Parathyroid adenoma (tissue), 2 donors: ENCODE measurements around the gene PPP1R16B.

Source experiments
- H2AFZ ChIP-seq: fragments of 300-600 bp; sonication (generic); one replicate; pipeline ENCODE4 v1.7.0; 2017; ENCODE audit warnings: antibody characterized with exemption, mild to moderate bottlenecking
- H3K27ac ChIP-seq: fragments of 300-600 bp; sonication (generic); one replicate; pipeline ENCODE4 v1.7.0; 2017
- H3K27me3 ChIP-seq: fragments of 300-600 bp; sonication (generic); one replicate; pipeline ENCODE4 v1.7.0; 2017; ENCODE audit warnings: low read length; ENCODE audit not compliant: control insufficient read depth, insufficient read depth
- H3K36me3 ChIP-seq: fragments of 300-600 bp; sonication (generic); one replicate; pipeline ENCODE4 v1.7.0; 2017; ENCODE audit warnings: low read length; ENCODE audit not compliant: control insufficient read depth, insufficient read depth
- H3K4me1 ChIP-seq: fragments of 300-600 bp; sonication (generic); one replicate; pipeline ENCODE4 v1.7.0; 2017; ENCODE audit warnings: control low read depth
- H3K4me2 ChIP-seq: fragments of 300-600 bp; sonication (generic); one replicate; pipeline ENCODE4 v1.7.0; 2017; ENCODE audit warnings: low read length
- H3K4me3 ChIP-seq: fragments of 300-600 bp; sonication (generic); one replicate; pipeline ENCODE4 v1.7.0; 2017; ENCODE audit warnings: low read depth, low read length
- H3K79me2 ChIP-seq: fragments of 300-600 bp; sonication (generic); one replicate; pipeline ENCODE4 v1.7.0; 2017; ENCODE audit warnings: control low read depth
- H3K9ac ChIP-seq: fragments of 300-600 bp; sonication (generic); one replicate; pipeline ENCODE4 v1.7.0; 2017; ENCODE audit warnings: mild to moderate bottlenecking
- H3K9me3 ChIP-seq: fragments of 300-600 bp; sonication (generic); one replicate; pipeline ENCODE4 v1.7.0; 2017; ENCODE audit warnings: low read length; ENCODE audit not compliant: control insufficient read depth
- CTCF ChIP-seq: fragments of 300-600 bp; sonication (generic); IDR thresholded peaks from one replicate; pipeline ENCODE4 v1.7.0; 2017; ENCODE audit warnings: antibody characterized with exemption, mild to moderate bottlenecking
- donor health status: primary hyperparathyroidism.

Gene PPP1R16B

GRCh38 chr20:38763616-38764015 lies 41.9 kb upstream of the PPP1R16B start:
- no peak for TF ChIP-seq CTCF
- Histone ChIP-seq H3K9me3 (no peaks in the 10 kb centered on the region), H3K79me2 (no peaks in the 10 kb centered on the region), H3K36me3 (no peaks in the 10 kb centered on the region), H3K4me2 (no peak overlapping the region), H3K4me1 (no peaks in the 10 kb centered on the region), H2AFZ (no peak overlapping the region), H3K27me3 (no peaks in the 10 kb centered on the region), H3K4me3 (no peak overlapping the region), H3K9ac (no peak overlapping the region), H3K27ac (no peak overlapping the region)

GRCh38 chr20:38764567-38765318 lies 40.8 kb upstream of the PPP1R16B start:
- H3K79me2 ChIP-seq, result no peaks in the 10 kb centered on the region
- no peak overlapping the region for H2AFZ ChIP-seq
- TF ChIP-seq CTCF, result no peak
- no peaks in the 10 kb centered on the region for H3K4me1 ChIP-seq
- H3K9ac ChIP-seq, result no peak overlapping the region
- no peaks in the 10 kb centered on the region for H3K36me3 ChIP-seq
- no peak overlapping the region for H3K27ac ChIP-seq
- H3K4me3 ChIP-seq, result no peak overlapping the region
- no peaks in the 10 kb centered on the region for H3K27me3 ChIP-seq
- H3K9me3 ChIP-seq, result no peaks in the 10 kb centered on the region
- no peak overlapping the region for H3K4me2 ChIP-seq

GRCh38 chr20:38766071-38766470 lies 39.4 kb upstream of the PPP1R16B start:
- no peak for TF ChIP-seq CTCF
- Histone ChIP-seq H2AFZ (no peak overlapping the region), H3K79me2 (no peaks in the 10 kb centered on the region), H3K9ac (no peak overlapping the region), H3K4me1 (no peaks in the 10 kb centered on the region), H3K27ac (no peak overlapping the region), H3K27me3 (no peaks in the 10 kb centered on the region), H3K4me2 (no peak overlapping the region), H3K36me3 (no peaks in the 10 kb centered on the region), H3K9me3 (no peaks in the 10 kb centered on the region), H3K4me3 (no peak overlapping the region)

- Histone ChIP-seq H3K4me3 (no peak overlapping the region), H3K36me3 (no peaks in the 10 kb centered on the region), H3K4me2 (no peak overlapping the region), H3K27ac (no peak overlapping the region), H3K4me1 (no peaks in the 10 kb centered on the region), H3K9ac (no peak overlapping the region), H3K79me2 (no peaks in the 10 kb centered on the region), H2AFZ (no peak overlapping the region), H3K9me3 (no peaks in the 10 kb centered on the region), H3K27me3 (no peaks in the 10 kb centered on the region)
- TF ChIP-seq CTCF, result no peak
These were observed 35.9 kb upstream of the PPP1R16B start for GRCh38 chr20:38769376-38770295.
